Peyer's patch (tissue), 4 donors: ENCODE results near the gene NOL12.

ENCODE experiments used
- POLR2A ChIP-seq, 2 donors: fragments of 450-650 bp; IDR thresholded peaks; one replicate each; pipeline ENCODE4 v1.5.1; 2017; ENCODE audit warnings: antibody characterized with exemption in 2 of 2, mild to moderate bottlenecking in 2 of 2, moderate library complexity in 2 of 2
- TF ChIP-seq, protein P1 (sequence below), 6 experiments: fragments of 450-650 bp in 4 of 6; fragments of 200-600 bp in 2 of 6; sonication (generic) in 1 of 6; IDR thresholded peaks; one replicate each; pipeline ENCODE4 v1.5.1; 2017 to 2019; ENCODE audit warnings: antibody characterized with exemption in 6 of 6, mild to moderate bottlenecking in 3 of 6, moderate library complexity in 1 of 6

DNA sequence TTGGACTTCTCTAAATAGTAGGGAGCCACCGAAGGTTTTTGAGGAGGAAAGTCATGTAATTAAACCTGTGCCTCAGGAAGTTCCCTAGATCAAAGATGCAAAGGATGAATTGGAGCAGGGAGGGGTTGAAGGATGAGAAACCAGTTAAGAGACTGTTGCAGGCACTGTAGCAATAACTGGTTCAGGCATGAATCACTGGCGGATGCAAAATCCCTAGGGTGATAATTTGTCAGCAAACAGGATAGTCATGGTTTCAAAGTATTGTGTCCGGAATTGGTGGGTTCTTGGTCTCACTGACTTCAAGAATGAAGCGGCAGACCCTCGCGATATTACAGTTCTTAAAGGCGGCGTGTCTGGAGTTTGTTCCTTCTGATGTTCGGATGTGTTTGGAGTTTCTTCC, 30.6 kb downstream of the NOL12 start:
- TF ChIP-seq, protein P1, sequence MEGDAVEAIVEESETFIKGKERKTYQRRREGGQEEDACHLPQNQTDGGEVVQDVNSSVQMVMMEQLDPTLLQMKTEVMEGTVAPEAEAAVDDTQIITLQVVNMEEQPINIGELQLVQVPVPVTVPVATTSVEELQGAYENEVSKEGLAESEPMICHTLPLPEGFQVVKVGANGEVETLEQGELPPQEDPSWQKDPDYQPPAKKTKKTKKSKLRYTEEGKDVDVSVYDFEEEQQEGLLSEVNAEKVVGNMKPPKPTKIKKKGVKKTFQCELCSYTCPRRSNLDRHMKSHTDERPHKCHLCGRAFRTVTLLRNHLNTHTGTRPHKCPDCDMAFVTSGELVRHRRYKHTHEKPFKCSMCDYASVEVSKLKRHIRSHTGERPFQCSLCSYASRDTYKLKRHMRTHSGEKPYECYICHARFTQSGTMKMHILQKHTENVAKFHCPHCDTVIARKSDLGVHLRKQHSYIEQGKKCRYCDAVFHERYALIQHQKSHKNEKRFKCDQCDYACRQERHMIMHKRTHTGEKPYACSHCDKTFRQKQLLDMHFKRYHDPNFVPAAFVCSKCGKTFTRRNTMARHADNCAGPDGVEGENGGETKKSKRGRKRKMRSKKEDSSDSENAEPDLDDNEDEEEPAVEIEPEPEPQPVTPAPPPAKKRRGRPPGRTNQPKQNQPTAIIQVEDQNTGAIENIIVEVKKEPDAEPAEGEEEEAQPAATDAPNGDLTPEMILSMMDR (IDR thresholded peaks at IDR 0.05): no peak
- no peak for TF ChIP-seq POLR2A (IDR thresholded peaks at IDR 0.05)
